ENCODE results near the gene MSRB1. TPM values are rescaled to one million over a fixed set of nuclear protein-coding genes. Genes with fewer than 3 reads are reported as not detected.
A peak's percentile ranks its signal among the peaks of the same experiment; 100 is the strongest.
"Not testable (repeated sequence)": the region's sequence is repeated elsewhere in the genome, so short reads cannot be mapped to it uniquely, and the experiment has no call there.

Gene MSRB1
- polyA plus RNA-seq, 1 experiment, result 61.9 TPM

- peak; percentile 86 for DNase-seq (ENCODE audit: low read depth)
- H3K4me3 ChIP-seq (ENCODE audit: low read depth, low read length), result peak within 1 kb of the TSS; percentile 92
- H3K36me3 ChIP-seq (ENCODE audit: control insufficient read depth, insufficient read depth, low read length), result peaks cover 17% of the 10 kb centered on the region
- no peaks in the 10 kb centered on the region for H3K27me3 ChIP-seq (ENCODE audit: control insufficient read depth, insufficient read depth, low read length)
- POLR2A ChIA-PET, result interaction anchor here (0.6 to 1.0 kb wide), 8 partner anchors 20 to 191 kb away, joined by 3 to 15 read pairs (median 8); partner anchors contain the start of genes FAHD1, GFER and TRAF7
- TF ChIP-seq CTCF (IDR thresholded peaks at IDR 0.05; ENCODE audit: insufficient read depth, low read depth, low read length), result no peak; the same call in 1 of the 2 replicates
- CTCF ChIA-PET, result interaction anchor here (1.1 to 1.4 kb wide), 4 partner anchors 10 to 56 kb away, joined by 3 to 7 read pairs (median 4); partner anchors contain the start of genes NPW and RPL3L
Observed at GRCh38 chr16:1964506-1965395, 21.8 kb upstream of the MSRB1 start, which contains the start of gene RPS2. Gene RPS2 (minus strand): TSS chr16:1964826. CDS start chr16:1964625, 201 bp downstream.

- CTCF ChIA-PET, result interaction anchor here (1.3 to 1.4 kb wide), 2 partner anchors 9 to 40 kb away, joined by 6 to 7 read pairs; partner anchors contain the start of gene RPL3L
Observed at GRCh38 chr16:1963806-1964505, 21.0 kb upstream of the MSRB1 start.

GRCh38 chr16:1962161-1963153 lies 19.5 kb upstream of the MSRB1 start:
- H3K36me3 ChIP-seq (ENCODE audit: control insufficient read depth, insufficient read depth, low read length), result peaks cover 17% of the 10 kb centered on the region
- CTCF ChIA-PET; H3K27me3 ChIP-seq (ENCODE audit: control insufficient read depth, insufficient read depth, low read length); POLR2A ChIA-PET; DNase-seq (ENCODE audit: low read depth); H3K4me3 ChIP-seq (ENCODE audit: low read depth, low read length): not testable (repeated sequence)

More at GRCh38 chr16:1963806-1964505, 21.0 kb upstream of the MSRB1 start:
- POLR2A ChIA-PET, result interaction anchor here (0.6 to 1.0 kb wide), 6 partner anchors 23 to 136 kb away, joined by 3 to 15 read pairs (median 8); partner anchors contain the start of gene FAHD1
- DNase-seq (ENCODE audit: low read depth), result no peak
- peak; percentile 29; the same call in 1 of the 2 replicates for TF ChIP-seq CTCF (IDR thresholded peaks at IDR 0.05; ENCODE audit: insufficient read depth, low read depth, low read length)
- Histone ChIP-seq H3K27me3 (ENCODE audit: control insufficient read depth, insufficient read depth, low read length) (no peaks in the 10 kb centered on the region), H3K36me3 (ENCODE audit: control insufficient read depth, insufficient read depth, low read length) (peaks cover 17% of the 10 kb centered on the region), H3K4me3 (ENCODE audit: low read depth, low read length) (peak overlapping the region; percentile 92)

- ChIA-PET CTCF (no interaction called here), POLR2A (no interaction called here)
- Histone ChIP-seq H3K4me3 (ENCODE audit: low read depth, low read length) (no peak overlapping the region), H3K36me3 (ENCODE audit: control insufficient read depth, insufficient read depth, low read length) (peaks cover 17% of the 10 kb centered on the region), H3K27me3 (ENCODE audit: control insufficient read depth, insufficient read depth, low read length) (no peaks in the 10 kb centered on the region; the same call in 1 of the 2 replicates)
- no peak for TF ChIP-seq CTCF (IDR thresholded peaks at IDR 0.05; ENCODE audit: insufficient read depth, low read depth, low read length)
- no peak for DNase-seq (ENCODE audit: low read depth)
Observed at GRCh38 chr16:1961651-1962067, 18.7 kb upstream of the MSRB1 start.
